ENCODE measurements around the gene TBRG1.
"Not testable (repeated sequence)": the region's sequence is repeated elsewhere in the genome, so short reads cannot be mapped to it uniquely, and the experiment has no call there.

TBRG1 gene

GRCh38 chr11:124622531-124623451 lies at the start of gene TBRG1:
Gene TBRG1 (plus strand): TSS chr11:124622864. CDS start chr11:124623084, 220 bp downstream.
- peak; percentile 87 for DNase-seq (ENCODE audit: low spot score)

DNA sequence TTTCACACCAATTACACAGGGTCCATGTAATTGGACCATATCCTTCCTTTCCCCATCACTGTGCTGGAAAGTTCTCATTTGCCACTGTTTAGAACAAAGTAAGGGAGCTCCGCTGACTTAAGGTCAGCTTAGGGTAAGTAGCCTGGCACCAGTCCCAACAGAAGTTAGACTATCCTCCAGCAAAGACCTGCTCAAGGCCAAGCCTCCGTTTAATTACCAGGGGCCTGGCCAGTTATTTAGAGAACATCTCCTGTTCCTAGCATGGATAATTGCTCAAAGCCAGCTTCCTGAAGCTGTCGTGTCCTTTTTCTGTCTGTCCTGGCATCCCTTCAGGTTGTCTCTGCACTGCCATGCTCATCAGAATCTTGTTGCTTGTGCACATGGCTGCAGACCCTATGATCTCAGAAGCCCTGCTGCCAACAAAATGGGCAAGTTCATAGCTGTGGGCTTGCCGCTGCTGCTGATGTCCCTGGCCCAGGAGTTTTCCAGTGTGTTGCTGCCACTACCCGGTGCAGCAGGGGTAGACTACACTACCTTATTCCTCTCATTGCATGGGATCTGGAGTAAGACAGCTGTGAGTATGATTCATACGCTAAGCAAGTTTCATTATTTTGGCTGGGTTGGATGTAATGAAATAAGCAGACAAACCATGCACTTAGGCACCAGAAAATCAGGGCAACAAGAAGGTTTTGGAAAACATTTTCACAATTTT lies 44.8 kb upstream of the TBRG1 start:
- no peak for DNase-seq (ENCODE audit: low spot score)

GRCh38 chr11:124578761-124579160 lies 43.9 kb upstream of the TBRG1 start:
- DNase-seq (ENCODE audit: low spot score) = no peak

DNA sequence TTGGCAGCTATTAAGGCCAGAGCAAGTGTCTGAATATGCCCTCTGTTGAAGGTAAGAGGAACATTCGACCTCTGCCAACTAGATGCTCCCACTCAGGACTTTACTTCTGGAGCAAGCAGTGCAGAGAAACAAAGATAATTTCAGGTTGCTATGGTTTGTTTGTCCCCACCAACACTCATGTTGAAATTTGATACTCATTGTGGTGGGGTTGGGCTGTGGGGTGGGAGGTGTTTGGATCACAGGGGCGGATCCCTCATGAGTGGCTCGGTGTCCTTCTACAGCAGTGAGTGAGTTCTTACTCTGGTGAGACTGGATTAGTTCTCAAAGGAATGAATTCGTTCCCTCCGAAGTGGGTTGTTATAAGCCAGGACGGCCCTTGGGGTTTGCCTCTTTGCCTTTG lies 40.8 kb upstream of the TBRG1 start:
- no peak for DNase-seq (ENCODE audit: low spot score)

- no peak for DNase-seq (ENCODE audit: low spot score)
Measured at GRCh38 chr11:124582565-124582964, 40.1 kb upstream of the TBRG1 start.

GRCh38 chr11:124583781-124584180 lies 38.9 kb upstream of the TBRG1 start:
- no peak for DNase-seq (ENCODE audit: low spot score)

GRCh38 chr11:124584681-124585372 lies 37.8 kb upstream of the TBRG1 start:
- no peak for DNase-seq (ENCODE audit: low spot score)

GRCh38 chr11:124586238-124586860 lies 36.3 kb upstream of the TBRG1 start:
- DNase-seq (ENCODE audit: low spot score) = peak; percentile 34

GRCh38 chr11:124591430-124591829 lies 31.2 kb upstream of the TBRG1 start:
- no peak for DNase-seq (ENCODE audit: low spot score)

DNA sequence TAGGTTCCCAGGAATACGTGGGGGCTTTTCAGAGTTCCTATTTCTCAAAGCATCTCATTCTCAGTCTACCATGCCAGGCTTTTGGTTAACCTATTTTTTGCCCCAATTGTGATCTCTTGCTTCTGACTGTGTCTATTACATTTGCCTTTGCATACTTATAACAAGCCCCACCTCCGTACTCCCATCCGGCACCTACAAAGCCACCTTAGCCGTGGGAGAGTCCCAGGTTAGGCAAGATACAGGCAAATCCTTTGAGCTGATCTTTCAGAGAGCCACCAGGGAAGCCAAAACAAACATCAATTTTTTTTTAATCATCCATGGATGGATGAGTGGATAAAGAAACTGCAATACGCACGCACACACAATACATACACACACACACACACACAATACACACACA lies 30.0 kb upstream of the TBRG1 start:
- DNase-seq (ENCODE audit: low spot score) = no peak

DNA sequence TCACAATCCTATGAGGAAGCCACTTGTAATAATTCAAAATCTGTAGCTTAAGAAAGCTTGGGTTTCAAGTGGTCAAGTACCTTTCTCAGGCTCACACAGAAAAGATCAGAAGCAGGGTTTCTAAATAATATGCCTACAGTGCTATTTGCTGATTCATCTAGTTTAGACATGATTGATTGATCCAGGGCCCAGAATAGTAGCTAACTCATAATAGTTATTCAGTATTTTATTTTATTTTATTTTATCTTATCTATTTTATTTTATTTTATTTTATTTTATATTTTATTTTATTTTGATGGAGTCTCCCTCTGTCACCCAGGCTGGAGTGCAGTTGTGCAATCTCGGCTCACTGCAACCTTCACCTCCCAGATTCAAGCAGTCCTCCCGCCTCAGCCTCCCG lies 27.4 kb upstream of the TBRG1 start:
- no peak for DNase-seq (ENCODE audit: low spot score)

GRCh38 chr11:124597626-124598025 lies 25.0 kb upstream of the TBRG1 start:
- DNase-seq (ENCODE audit: low spot score) = no peak

DNA sequence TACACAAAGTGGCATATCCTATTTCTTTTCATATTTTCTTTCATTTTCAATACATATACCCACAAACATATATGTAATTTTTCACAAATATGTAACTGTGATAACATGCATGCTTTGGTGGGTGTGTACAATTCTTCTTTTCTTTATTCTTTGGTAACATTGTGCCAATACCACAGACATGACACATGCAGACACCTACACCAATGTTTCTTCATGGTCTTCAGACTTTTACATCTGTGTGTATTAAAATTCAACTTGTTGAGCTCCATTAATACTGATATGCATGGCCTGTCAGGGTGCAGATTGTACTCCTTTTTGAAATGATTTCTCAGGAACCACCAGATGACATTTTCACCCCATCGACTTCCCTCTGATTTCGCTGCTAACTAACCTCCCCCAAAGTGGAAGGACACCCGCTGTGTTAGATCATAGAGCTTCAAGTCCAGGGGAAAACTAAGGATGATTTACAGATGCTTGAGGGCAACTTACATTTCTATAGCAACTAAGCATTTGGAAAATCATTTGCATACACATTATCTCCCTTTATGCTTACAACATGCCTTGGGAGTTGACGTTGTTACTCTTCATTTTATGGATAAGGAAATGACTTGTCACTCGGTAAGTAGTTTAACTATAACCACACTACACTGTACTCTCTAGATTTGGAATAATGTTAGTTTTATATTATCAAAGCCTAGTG lies 21.9 kb upstream of the TBRG1 start:
- no peak for DNase-seq (ENCODE audit: low spot score)

DNA sequence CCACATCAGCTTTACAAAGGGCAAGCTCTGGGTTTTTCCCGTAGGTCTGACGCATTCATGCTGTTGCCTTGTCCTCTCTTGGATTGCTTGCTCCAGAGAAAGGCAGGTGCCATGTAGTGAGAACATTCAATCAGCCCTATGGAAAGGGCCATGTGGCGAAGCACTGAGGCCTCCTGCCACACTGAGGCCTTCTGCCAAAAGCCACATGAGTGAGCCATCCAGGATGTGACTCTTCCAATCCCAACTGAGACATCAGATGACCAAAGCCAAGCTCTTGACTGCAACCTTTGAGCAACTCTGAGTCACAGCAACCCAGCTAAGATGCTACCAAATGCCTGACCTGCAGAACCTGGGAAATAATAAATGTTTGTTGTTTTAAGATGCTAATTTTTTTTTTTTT lies 20.5 kb upstream of the TBRG1 start:
- DNase-seq (ENCODE audit: low spot score) = no peak

DNA sequence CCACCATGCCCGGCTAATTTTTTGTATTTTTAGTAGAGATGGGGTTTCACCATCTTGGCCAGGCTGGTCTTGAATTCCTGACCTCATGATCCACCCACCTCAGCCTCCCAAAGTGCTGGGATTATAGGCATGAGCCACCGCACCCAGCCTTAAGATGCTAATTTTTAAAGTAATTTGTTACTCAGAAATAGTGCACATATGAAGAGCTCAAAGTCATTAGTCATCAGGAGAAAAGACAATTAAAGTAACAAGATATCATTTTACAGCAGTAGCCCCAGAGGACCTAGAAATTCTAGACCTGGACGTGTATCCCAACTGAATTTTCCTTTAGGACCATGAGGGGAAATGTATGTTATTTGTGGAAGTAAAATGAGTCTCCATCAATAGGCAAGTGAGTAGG lies 19.9 kb upstream of the TBRG1 start:
- DNase-seq (ENCODE audit: low spot score) = not testable (repeated sequence)

- no peak for DNase-seq (ENCODE audit: low spot score)
Measured at GRCh38 chr11:124605719-124606118, 16.9 kb upstream of the TBRG1 start.

GRCh38 chr11:124608147-124608546 lies 14.5 kb upstream of the TBRG1 start:
- no peak for DNase-seq (ENCODE audit: low spot score)

DNA sequence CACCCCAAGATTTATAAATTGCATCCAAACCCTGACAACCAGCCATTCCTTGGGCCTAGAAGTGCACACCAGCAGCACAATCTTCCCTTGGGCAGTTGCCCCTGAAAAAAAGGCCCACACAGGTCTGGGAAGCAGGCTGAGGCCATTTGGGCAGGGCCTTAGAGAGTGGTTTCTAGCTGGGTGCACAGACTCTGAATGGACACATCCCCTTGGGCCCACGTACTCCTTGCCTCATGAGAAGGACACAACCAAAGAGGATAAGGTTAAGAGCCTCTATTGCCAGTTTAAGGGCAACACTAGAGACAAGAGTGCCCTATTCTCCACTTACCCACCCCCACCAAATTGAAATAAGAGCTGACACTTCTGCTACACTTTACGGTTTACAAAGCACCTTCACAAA lies 12.4 kb upstream of the TBRG1 start:
- DNase-seq (ENCODE audit: low spot score) = no peak

DNA sequence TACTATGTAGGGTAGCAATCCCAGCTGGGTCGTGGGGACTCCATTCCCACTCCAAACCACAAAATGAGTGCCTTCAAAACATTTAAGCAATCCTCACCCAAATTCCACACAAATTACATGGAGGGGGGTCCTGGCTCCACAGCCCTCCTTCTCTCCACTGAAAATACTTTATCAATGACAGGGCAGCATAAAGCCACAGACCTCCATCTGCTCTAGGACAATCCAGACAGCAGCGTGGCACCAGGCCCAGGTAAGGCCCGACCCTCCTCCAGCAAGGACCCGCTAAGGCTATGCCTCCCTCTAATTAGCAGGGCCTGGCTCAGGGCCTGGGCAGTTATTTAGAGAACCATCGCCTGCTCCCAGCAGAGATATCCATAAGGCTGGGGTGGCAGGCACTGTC lies 11.6 kb upstream of the TBRG1 start, which contains the start of gene PANX3:
PANX3 (plus strand) TSS at position 365 of the 400 bp plus-strand sequence. CDS start 129 bp downstream, outside the sequence.
- DNase-seq (ENCODE audit: low spot score) = no peak

DNA sequence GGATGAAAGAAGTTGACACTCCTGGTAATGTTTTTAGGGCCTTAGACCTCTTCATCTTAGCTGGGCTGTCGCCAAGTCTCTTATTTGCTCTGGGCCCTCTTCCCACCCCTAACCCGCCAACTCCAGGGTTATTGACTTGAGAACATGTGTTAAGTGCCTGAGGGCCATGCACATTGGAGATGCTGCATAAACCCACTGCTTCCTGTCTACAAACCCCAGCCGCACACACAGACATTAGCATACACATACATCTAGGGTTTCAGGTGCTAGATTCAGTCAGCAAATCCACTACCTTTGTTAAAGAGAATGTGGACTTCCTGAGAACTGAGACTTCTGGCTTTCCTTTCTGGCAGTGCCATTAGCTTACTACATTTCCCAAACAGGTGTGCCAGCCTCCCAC lies 10.6 kb upstream of the TBRG1 start:
- peak; percentile 23 for DNase-seq (ENCODE audit: low spot score)

DNA sequence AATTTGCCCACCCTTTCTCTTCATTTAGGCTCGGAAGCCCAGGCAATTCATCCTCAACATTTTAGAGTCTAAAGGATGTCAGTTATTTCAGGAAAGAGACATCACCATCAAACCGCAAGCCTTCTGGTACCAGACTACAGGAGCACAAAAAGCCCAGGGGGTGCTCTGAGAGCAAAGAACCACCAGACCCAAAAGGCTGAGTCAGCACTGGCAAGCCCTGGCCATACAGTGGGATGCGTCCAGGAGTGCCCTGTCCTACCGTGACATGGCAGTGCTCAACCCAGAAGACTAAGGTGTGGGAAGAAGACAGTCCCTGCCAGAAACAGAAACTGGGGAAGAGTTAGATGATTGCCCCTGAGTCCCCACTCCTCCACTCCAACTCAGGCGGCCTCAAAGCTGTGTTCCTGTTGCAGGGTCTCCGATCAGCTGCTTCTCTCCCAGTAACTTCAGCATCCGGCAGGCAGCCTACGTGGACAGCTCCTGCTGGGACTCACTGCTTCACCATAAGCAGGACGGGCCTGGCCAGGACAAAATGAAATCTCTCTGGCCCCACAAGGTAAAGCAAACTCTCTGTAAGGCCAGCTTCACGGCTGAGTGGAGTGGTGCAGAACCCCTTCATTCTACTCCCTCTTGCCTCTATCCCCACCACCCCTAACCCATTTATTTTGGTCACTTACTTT lies 10.0 kb upstream of the TBRG1 start:
- DNase-seq (ENCODE audit: low spot score) = no peak
